ENCODE results near the gene SENP2. TPM values are rescaled to one million over a fixed set of nuclear protein-coding genes. Genes with fewer than 3 reads are reported as not detected.

Gene SENP2
- polyA plus RNA-seq, 1 experiment = 9.9 TPM

GRCh38 chr3:185677146-185677829, 91.2 kb downstream of the SENP2 start:
- CTCF ChIA-PET = interaction anchor here (0.6 to 10.2 kb wide), 22 partner anchors 9 to 266 kb away, joined by 3 to 108 read pairs (median 4); no protein-coding TSS in a partner anchor
- DNase-seq (ENCODE audit: low read depth) = no peak
- peak; percentile 81 for TF ChIP-seq CTCF (IDR thresholded peaks at IDR 0.05; ENCODE audit: insufficient read depth, low read depth, low read length)
- H3K4me3 ChIP-seq (ENCODE audit: low read depth, low read length) = no peak overlapping the region
- POLR2A ChIA-PET = no interaction called here
- H3K27me3 ChIP-seq (ENCODE audit: control insufficient read depth, insufficient read depth, low read length) = no peaks in the 10 kb centered on the region
- H3K36me3 ChIP-seq (ENCODE audit: control insufficient read depth, insufficient read depth, low read length) = peaks cover 10% of the 10 kb centered on the region

GRCh38 chr3:185678027-185678426, 91.9 kb downstream of the SENP2 start:
- no peak for DNase-seq (ENCODE audit: low read depth)
- no peaks in the 10 kb centered on the region for H3K27me3 ChIP-seq (ENCODE audit: control insufficient read depth, insufficient read depth, low read length)
- ChIA-PET POLR2A (no interaction called here), CTCF (interaction anchor here (0.9 to 10.2 kb wide), 19 partner anchors 9 to 266 kb away, joined by 3 to 108 read pairs (median 5); no protein-coding TSS in a partner anchor)
- no peak overlapping the region for H3K4me3 ChIP-seq (ENCODE audit: low read depth, low read length)
- peaks cover 5% of the 10 kb centered on the region for H3K36me3 ChIP-seq (ENCODE audit: control insufficient read depth, insufficient read depth, low read length)
- no peak for TF ChIP-seq CTCF (IDR thresholded peaks at IDR 0.05; ENCODE audit: insufficient read depth, low read depth, low read length)

GRCh38 chr3:185680231-185680630, 94.1 kb downstream of the SENP2 start:
- peaks cover 4% of the 10 kb centered on the region; the same call in 1 of the 2 replicates for H3K36me3 ChIP-seq (ENCODE audit: control insufficient read depth, insufficient read depth, low read length)
- H3K27me3 ChIP-seq (ENCODE audit: control insufficient read depth, insufficient read depth, low read length) = no peaks in the 10 kb centered on the region
- ChIA-PET POLR2A (no interaction called here), CTCF (interaction anchor here (0.8 to 1.2 kb wide), 3 partner anchors 8 to 66 kb away, joined by 3 to 4 read pairs (median 4); no protein-coding TSS in a partner anchor)
- DNase-seq (ENCODE audit: low read depth) = no peak
- TF ChIP-seq CTCF (IDR thresholded peaks at IDR 0.05; ENCODE audit: insufficient read depth, low read depth, low read length) = no peak
- no peak overlapping the region for H3K4me3 ChIP-seq (ENCODE audit: low read depth, low read length)

Small RNAs within 50 kb of the gene (small RNA-seq; reads per million reads assigned to genes)
- not detected for gene AC133473.1 (ENCODE audit: insufficient read length, low read depth, low replicate concordance)

Other genes starting within 250 kb of the SENP2 start
- 8.9 and 16.1 TPM in 2 replicates for gene MAP3K13, start 223.2 kb upstream of the SENP2 start, polyA plus RNA-seq (2011; rRNA removed)
- 13.8 and 18.9 TPM in 2 replicates for gene TMEM41A, start 87.3 kb upstream of the SENP2 start, polyA plus RNA-seq (2011; rRNA removed)
- 0.17 and 0.20 TPM in 2 replicates for gene LIPH, start 33.7 kb upstream of the SENP2 start, polyA plus RNA-seq (2011; rRNA removed)
- 2.0 and 7.1 TPM in 2 replicates for gene IGF2BP2, start 238.7 kb downstream of the SENP2 start, polyA plus RNA-seq (2011; rRNA removed)